HG03025 (cell line): ENCODE data around the gene ABHD16A.

Source experiments
- ATAC-seq: cut with Tn5 transposase; IDR thresholded peaks from one replicate; pipeline ENCODE4 v1.9.1; 2021; ENCODE audit warnings: mild to moderate bottlenecking, moderate library complexity; ENCODE audit not compliant: unreplicated experiment, low FRiP score

ABHD16A gene

GRCh38 chr6:31702819-31703716 is at the start of gene ABHD16A:
Gene ABHD16A (minus strand): TSS chr6:31703324. CDS start chr6:31703281, 43 bp downstream.
- ATAC-seq = peak; percentile 71

- ATAC-seq = no peak
Observed at GRCh38 chr6:31752739-31753319, 49.7 kb upstream of the ABHD16A start.

- ATAC-seq = no peak
Observed at GRCh38 chr6:31750411-31751022, 47.4 kb upstream of the ABHD16A start.

- ATAC-seq = no peak
Observed at GRCh38 chr6:31749301-31750036, 46.3 kb upstream of the ABHD16A start.

GRCh38 chr6:31744422-31744821 is 41.3 kb upstream of the ABHD16A start:
- no peak for ATAC-seq

- ATAC-seq = no peak
Observed at GRCh38 chr6:31742894-31743293, 39.8 kb upstream of the ABHD16A start.

- ATAC-seq = no peak
Observed at GRCh38 chr6:31741815-31742214, 38.7 kb upstream of the ABHD16A start.

GRCh38 chr6:31740397-31741223 is 37.5 kb upstream of the ABHD16A start:
- no peak for ATAC-seq

- ATAC-seq = peak; percentile 78
Observed at GRCh38 chr6:31739639-31740396, 36.7 kb upstream of the ABHD16A start, which contains the start of gene MSH5. Gene MSH5 (plus strand): TSS chr6:31740005. CDS start chr6:31740467, 462 bp downstream.

- no peak for ATAC-seq
Observed at GRCh38 chr6:31737991-31738979, 35.2 kb upstream of the ABHD16A start.

- ATAC-seq = no peak
Observed at GRCh38 chr6:31737315-31737990, 34.3 kb upstream of the ABHD16A start.

GRCh38 chr6:31736768-31737314 is 33.7 kb upstream of the ABHD16A start:
- no peak for ATAC-seq

GRCh38 chr6:31736021-31736767 is 33.1 kb upstream of the ABHD16A start, which contains the start of gene CLIC1:
Gene CLIC1 (minus strand): TSS chr6:31736530. CDS start chr6:31736300, 230 bp downstream.
- no peak for ATAC-seq

- ATAC-seq = no peak
Observed at GRCh38 chr6:31734821-31735406, 31.8 kb upstream of the ABHD16A start.

GRCh38 chr6:31734247-31734820 is 31.2 kb upstream of the ABHD16A start:
- no peak for ATAC-seq

GRCh38 chr6:31733734-31734133 is 30.6 kb upstream of the ABHD16A start:
- ATAC-seq = no peak
